Fibroblast of skin of scalp (primary cell): ENCODE results near the gene GPX3. TPM values are rescaled to one million over a fixed set of nuclear protein-coding genes. Genes with fewer than 3 reads are reported as not detected.

Source experiments
- DNase-seq: peaks from one replicate; pipeline ENCODE4 v3.0.0-alpha.2; 2013
- polyA plus RNA-seq, 2 experiments: library from polyadenylated mRNA; unstranded; fragments of 120-200 nt; gene quantifications; one replicate each; pipeline ENCODE4 v1.2.1, GENCODE V29; 2013; ENCODE audit not compliant: insufficient read length in 2 of 2

GPX3 gene, protein sequence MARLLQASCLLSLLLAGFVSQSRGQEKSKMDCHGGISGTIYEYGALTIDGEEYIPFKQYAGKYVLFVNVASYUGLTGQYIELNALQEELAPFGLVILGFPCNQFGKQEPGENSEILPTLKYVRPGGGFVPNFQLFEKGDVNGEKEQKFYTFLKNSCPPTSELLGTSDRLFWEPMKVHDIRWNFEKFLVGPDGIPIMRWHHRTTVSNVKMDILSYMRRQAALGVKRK
- 2.0 TPM for polyA plus RNA-seq (2013, experiment 1 of 2; ENCODE audit: insufficient read length)
- polyA plus RNA-seq (2013, experiment 2 of 2; ENCODE audit: insufficient read length), result 7.7 TPM

DNA sequence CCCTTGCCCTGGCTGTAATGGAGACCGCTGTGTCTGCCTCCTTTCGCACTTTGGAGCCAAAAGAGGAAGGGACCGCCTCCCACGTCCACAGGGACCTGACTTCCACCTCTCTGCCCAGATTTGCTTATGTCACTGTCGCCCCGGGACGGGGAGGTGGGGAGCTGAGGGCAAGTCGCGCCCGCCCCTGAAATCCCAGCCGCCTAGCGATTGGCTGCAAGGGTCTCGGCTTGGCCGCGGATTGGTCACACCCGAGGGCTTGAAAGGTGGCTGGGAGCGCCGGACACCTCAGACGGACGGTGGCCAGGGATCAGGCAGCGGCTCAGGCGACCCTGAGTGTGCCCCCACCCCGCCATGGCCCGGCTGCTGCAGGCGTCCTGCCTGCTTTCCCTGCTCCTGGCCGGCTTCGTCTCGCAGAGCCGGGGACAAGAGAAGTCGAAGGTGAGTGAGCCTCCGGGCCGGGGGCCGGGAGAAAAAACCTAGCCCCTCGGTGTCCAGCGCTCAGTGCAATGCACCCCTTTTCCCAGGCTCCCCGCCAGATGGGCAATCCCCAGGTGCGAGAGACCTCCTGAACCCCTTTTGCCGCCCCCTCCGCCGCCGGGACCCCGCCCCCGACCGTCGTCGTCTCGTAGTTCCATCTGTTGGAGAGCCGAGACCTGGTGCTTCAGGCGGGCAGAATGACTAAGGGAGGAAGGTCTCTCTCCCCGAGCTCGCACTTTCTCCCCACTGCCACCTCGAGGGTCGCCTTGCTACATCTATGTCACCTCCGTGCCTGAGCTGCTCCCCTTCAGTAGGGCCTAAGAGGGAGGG lies at the start of gene GPX3:
GPX3 (plus strand) TSS at position 288 of the 807 bp plus-strand sequence; CDS start at position 352, 64 bp downstream.
- DNase-seq, result peak; percentile 51

DNA sequence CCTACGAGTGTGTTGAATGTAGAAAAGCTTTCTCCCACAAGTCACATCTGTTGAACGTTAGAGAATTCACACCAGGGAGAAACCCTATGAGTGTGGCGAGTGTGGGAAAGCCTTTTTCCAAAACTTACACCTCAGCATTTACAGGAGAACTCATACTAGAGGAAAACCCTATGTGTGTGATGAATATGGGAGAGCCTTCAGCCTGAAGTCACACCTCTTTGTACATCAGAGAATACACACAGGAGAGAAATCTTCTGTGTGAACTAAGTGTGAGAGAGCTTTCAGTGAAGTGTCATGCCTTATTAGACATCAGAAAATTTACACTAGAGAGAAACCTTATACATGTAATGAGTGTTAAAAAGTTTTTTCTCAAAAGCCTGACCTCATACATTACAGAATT lies 41.8 kb upstream of the GPX3 start:
- no peak for DNase-seq

GRCh38 chr5:150987746-150988145 lies 32.6 kb upstream of the GPX3 start:
- no peak for DNase-seq

GRCh38 chr5:150989695-150990094 lies 30.7 kb upstream of the GPX3 start:
- DNase-seq, result no peak

GRCh38 chr5:150992705-150993104 lies 27.7 kb upstream of the GPX3 start:
- no peak for DNase-seq

DNA sequence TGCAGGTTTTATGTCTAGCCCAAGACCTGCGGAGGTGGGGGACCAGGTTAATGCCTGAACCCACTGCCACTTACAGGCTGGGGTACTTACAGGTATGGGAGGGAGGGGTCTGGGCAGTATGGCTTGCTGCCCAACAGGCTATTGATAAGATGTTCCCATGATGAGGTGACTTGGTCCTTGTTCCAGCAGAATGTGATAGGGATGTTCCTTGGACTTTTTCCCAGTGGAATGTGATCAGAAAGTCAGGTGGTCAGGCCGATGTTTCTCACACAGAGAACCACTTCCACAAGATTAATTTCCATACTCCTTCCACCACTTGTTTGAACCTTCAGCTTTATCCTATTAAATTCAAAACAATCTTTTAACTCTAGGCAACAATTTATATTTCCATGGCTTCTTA lies 27.0 kb upstream of the GPX3 start:
- no peak for DNase-seq

DNA sequence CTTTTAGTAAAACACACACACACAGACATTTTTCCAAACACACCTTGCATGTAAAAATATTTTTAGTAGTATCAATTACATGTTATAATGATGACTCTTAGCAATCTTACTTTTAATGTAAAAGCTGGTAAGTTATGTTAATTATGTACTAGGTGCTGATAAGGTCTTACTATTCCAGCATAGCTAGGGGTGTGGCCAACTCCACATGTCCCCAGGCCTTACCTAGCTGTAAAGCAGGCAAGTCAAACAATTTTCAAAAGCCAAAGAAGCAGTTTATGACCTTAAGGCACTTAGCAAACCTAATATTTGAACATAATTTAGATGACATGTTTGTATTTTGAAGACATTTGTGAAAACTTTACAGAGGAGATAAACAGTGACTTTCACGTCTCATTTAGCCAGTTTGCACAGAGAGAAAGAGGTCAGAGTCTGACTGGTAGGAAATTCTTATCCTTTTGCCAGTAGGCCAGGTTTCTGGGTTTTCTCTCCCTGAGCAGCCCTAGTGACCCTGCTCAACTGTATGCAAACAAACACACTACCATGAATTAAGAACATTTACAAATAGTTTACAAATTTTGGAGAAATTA lies 26.5 kb upstream of the GPX3 start:
- no peak for DNase-seq

- DNase-seq, result no peak
Observed at GRCh38 chr5:150999704-151000442, 20.5 kb upstream of the GPX3 start.

DNA sequence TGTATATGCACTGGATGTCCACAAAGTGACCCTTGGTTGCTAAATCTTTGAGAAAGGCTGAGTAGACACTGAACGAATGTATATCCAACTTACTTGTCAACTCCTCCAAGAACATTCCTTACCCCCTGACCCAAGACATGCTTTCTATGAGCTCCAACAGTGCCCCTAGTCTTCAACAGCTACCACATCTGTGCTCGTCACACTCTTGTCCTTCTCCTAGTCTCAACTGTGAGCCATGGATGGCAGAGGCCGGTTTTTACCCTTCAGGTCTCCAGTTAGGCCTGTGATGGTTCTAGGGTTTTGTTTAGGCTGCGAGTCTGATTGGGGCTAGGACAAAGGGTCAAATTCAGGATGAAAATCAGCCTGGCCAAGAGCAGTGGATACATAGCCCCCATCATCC lies 19.0 kb upstream of the GPX3 start:
- no peak for DNase-seq

DNA sequence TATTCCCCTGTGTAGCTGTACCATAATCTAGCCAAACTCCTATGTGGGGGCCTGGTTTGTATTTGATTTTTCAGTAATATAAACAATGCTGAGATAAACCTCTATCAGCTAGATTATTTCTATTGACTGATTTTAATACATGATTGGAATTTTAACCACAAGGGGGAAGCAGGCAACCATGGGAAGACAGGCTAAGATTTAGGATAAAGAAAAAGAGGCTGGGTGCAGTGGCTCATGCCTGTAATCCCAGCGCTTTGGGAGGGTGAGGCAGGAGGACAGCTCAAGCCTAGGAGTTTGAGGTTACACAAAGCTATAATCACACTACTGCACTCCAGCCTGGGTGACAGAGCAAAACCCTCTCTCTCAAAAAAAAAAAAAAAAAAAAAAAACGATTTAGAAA lies 18.1 kb upstream of the GPX3 start:
- peak; percentile 51 for DNase-seq

- DNase-seq, result no peak
Observed at GRCh38 chr5:151002681-151003502, 17.5 kb upstream of the GPX3 start.

DNA sequence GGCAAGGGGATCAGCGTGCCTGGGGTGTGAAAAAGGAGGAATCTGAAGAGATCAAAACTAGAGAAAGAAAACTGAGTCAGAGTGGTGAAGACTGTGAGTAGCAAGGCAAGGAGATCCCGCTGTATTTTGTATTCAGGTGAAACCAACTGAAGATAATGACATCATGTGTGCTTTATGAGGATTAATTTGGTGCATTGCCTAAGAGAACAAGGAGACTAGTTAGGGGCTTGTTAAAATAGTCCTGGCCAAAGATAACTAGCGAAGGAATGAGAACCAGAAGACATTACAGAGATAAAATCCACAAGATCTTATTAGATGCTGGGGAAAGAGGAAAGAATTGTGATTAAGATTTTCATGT lies 16.9 kb upstream of the GPX3 start:
- DNase-seq, result no peak

GRCh38 chr5:151004499-151004898 lies 15.9 kb upstream of the GPX3 start:
- no peak for DNase-seq

DNA sequence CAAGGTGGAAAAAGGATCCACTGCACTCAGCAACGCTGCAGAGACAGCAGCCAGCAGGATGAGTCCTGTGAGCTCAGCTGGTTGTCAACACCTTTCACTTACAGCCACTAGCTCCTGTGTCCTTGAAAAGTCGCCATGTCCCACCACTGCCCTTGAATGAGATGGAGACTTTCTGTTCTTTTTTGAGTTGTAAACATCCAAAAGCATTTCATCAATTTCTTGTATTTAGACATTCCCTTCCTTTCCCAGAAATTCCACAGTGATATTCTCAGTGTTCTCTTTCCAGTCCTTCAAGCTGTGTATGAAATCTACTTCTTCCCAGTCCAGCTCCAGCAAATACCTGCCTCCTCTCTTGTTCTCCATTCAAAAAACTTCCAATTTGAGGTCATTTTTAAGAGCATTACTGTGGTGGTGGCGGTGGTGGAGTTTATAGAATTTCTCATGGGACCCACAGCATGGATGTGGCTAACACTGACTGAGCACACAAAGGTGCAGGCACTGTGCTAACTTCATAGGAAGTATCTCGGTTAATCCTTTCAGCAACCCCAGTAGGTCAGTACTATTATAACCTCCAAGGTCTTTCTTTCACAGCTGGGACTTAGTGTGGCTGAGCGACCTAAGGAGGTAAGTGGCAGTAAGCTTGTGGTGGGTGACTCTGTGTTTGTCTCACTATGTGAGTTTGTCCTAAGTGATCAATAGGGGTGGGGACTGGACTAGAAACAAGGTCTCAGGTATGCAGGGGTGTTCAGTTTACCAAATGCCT lies 15.0 kb upstream of the GPX3 start:
- no peak for DNase-seq

DNA sequence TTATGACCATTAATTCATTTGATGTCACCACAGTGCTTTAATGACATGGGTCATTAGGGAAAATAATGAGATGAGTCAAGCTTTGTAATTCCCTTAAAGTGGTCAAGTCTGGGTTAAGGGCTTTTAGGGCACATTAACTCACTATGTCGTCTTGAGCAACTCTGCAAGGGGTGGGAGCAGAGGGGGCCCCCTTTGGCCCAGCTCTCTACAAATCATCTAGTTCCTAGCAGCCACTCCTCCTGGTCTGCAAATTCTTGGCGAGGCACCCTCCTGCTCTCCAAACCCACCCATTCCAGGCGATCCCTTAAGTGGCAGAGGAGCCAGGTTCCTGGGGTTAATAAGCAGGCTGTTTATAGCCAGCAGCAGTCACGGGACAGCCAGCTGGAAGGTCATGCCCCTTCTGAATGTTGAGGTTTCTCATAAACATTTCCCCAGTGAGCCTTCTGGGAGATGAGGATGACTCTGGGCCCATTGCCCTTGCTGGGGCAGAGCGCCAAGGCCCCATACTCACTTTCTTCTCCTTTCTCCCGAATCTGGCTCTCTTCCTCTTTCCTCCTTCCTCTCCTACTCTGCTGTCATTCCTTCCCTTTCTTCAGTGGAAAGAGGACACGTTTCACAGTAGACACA lies 14.3 kb upstream of the GPX3 start:
- no peak for DNase-seq

GRCh38 chr5:151006704-151007334 lies 13.6 kb upstream of the GPX3 start:
- DNase-seq, result no peak

- DNase-seq, result no peak
Observed at GRCh38 chr5:151007430-151008209, 12.8 kb upstream of the GPX3 start.

DNA sequence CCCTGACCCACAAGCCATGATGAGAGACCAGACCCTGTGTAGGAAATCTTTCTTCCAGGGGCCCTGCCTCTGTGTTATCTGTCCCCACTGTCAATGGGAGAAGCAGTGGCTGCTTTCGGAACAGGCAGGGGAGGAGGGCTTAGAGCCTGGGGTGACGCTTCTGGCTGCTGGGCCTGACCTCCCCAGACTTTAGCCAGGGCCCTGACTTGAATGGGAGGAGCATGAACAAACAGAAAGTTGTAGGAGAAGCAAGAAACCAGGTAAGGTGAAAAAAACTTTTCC lies 12.2 kb upstream of the GPX3 start:
- DNase-seq, result no peak

DNA sequence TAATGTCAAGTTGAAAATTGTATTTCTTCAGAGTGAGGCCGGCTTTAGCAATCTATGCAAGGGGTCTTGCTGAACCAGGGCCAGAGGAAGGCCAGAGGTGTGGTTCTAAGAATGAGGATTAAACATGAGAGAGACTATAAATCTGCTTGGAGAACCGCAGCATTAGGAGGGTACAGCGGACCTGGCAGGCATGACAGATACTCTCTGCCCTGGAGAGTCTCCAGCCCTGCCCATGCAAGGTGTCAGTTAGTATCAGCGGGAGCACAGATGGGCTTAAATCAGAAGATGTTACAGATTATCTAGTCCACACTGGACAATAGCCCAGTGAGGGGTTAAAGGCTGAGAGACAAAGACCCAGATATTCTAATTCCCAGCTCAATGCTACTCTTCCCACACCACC lies 11.5 kb upstream of the GPX3 start:
- no peak for DNase-seq

DNA sequence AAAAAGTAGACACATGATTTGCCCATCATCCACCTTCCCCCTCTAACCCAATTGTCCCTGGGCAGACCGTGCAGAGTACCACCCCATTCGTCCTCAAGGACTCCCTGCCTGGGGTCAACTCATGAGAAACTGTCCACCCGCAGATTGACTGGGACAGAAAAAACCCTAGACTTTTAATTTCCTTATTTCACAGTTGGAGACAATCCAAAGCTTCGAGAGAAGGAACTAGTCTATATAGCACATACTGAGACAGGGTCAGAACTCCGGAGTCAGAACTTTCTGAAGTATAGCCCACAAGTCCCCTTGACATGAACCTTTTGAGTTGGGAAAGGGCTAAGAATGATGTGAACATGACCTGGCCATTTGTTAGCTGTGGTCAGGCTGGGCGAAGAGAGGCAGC lies 7.5 kb upstream of the GPX3 start:
- DNase-seq, result no peak
